ENCODE results near the gene PPP6R1.

The PPP6R1 gene

GRCh38 chr19:55257461-55258420, 1.1 kb downstream of the PPP6R1 start:
- Mint-ChIP-seq H3K4me3 (peak overlapping the region; percentile 93), H3K36me3 (ENCODE audit: low read depth) (peaks cover 46% of the 10 kb centered on the region), H3K9me3 (peaks cover 7% of the 10 kb centered on the region), H3K27me3 (no peaks in the 10 kb centered on the region), H3K27ac (peak overlapping the region; percentile 91), H3K4me1 (ENCODE audit: low read depth) (peaks cover 59% of the 10 kb centered on the region)
- intact Hi-C loops (cut with micrococcal nuclease) = no loop called here

- Mint-ChIP-seq H3K4me3 (peak overlapping the region; percentile 93), H3K36me3 (ENCODE audit: low read depth) (peaks cover 40% of the 10 kb centered on the region), H3K27me3 (no peaks in the 10 kb centered on the region), H3K9me3 (peaks cover 1% of the 10 kb centered on the region), H3K27ac (peak overlapping the region; percentile 91), H3K4me1 (ENCODE audit: low read depth) (peaks cover 65% of the 10 kb centered on the region)
- intact Hi-C loops (cut with micrococcal nuclease) = no loop called here
These were observed 2.0 kb downstream of the PPP6R1 start for GRCh38 chr19:55256562-55257460.

DNA sequence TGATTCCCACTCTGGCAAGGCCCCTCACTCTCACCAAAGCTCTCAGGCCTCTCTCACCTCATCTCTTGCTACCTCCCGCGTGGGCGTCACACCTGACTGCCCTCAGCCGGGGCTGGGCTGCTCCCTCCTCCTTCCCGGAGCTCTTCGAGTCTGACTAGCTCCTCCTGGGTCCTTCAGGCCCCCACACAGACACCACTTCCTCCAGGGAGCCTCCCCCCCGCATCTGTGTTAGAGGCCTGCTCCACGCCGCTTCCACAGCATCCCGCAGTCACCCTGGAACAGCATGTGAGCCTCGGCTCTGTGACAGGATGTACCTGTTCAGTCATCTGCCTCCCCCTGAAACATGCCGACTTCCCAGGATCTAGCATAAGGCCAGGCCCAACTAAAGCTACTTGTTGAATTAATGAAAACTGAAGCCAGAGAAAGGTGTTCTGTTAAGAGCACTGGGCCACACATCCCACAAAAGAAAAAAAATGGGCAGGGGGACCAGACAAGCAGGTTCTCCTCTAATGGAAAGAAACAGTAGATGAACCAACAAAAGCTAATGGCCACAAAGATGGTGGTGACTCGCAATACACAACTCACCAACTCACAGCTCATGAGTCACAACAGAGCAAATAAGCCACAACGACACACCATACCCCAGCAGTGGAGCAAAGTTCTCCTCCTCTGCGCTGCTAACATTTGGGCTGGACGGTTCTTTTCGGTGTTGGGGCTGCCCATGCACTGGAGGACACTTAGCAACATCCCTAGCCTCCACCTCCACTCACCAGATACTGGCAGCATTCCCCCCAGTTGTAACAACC, 3.0 kb downstream of the PPP6R1 start:
- H3K4me3 Mint-ChIP-seq = peak overlapping the region; percentile 93
- no peaks in the 10 kb centered on the region for H3K9me3 Mint-ChIP-seq
- peaks cover 48% of the 10 kb centered on the region for H3K36me3 Mint-ChIP-seq (ENCODE audit: low read depth)
- peaks cover 75% of the 10 kb centered on the region for H3K4me1 Mint-ChIP-seq (ENCODE audit: low read depth)
- intact Hi-C loops (cut with micrococcal nuclease) = no loop called here
- H3K27me3 Mint-ChIP-seq = no peaks in the 10 kb centered on the region
- peak overlapping the region; percentile 91 for H3K27ac Mint-ChIP-seq

- no peaks in the 10 kb centered on the region for H3K27me3 Mint-ChIP-seq
- intact Hi-C loops (cut with micrococcal nuclease) = no loop called here
These were observed 4.2 kb downstream of the PPP6R1 start for GRCh38 chr19:55254625-55254977.

GRCh38 chr19:55253842-55254624, 4.8 kb downstream of the PPP6R1 start:
- intact Hi-C loops (cut with micrococcal nuclease) = no loop called here
- Mint-ChIP-seq H3K27ac (peak overlapping the region; percentile 91), H3K27me3 (no peaks in the 10 kb centered on the region), H3K36me3 (ENCODE audit: low read depth) (peaks cover 63% of the 10 kb centered on the region), H3K4me3 (peak overlapping the region; percentile 93), H3K4me1 (ENCODE audit: low read depth) (peaks cover 88% of the 10 kb centered on the region), H3K9me3 (no peaks in the 10 kb centered on the region)

More at GRCh38 chr19:55254625-55254977, 4.2 kb downstream of the PPP6R1 start:
- H3K9me3 Mint-ChIP-seq = no peaks in the 10 kb centered on the region
- peaks cover 60% of the 10 kb centered on the region for H3K36me3 Mint-ChIP-seq (ENCODE audit: low read depth)
- H3K4me1 Mint-ChIP-seq (ENCODE audit: low read depth) = peaks cover 85% of the 10 kb centered on the region
- peak overlapping the region; percentile 91 for H3K27ac Mint-ChIP-seq
- H3K4me3 Mint-ChIP-seq = peak overlapping the region; percentile 93

- H3K27ac Mint-ChIP-seq = peak overlapping the region; percentile 91
- no peaks in the 10 kb centered on the region for H3K9me3 Mint-ChIP-seq
- peaks cover 96% of the 10 kb centered on the region for H3K4me1 Mint-ChIP-seq (ENCODE audit: low read depth)
- H3K27me3 Mint-ChIP-seq = no peaks in the 10 kb centered on the region
- intact Hi-C loops (cut with micrococcal nuclease) = no loop called here
- peak overlapping the region; percentile 93 for H3K4me3 Mint-ChIP-seq
- peaks cover 68% of the 10 kb centered on the region for H3K36me3 Mint-ChIP-seq (ENCODE audit: low read depth)
These were observed 5.8 kb downstream of the PPP6R1 start for GRCh38 chr19:55252760-55253663.

DNA sequence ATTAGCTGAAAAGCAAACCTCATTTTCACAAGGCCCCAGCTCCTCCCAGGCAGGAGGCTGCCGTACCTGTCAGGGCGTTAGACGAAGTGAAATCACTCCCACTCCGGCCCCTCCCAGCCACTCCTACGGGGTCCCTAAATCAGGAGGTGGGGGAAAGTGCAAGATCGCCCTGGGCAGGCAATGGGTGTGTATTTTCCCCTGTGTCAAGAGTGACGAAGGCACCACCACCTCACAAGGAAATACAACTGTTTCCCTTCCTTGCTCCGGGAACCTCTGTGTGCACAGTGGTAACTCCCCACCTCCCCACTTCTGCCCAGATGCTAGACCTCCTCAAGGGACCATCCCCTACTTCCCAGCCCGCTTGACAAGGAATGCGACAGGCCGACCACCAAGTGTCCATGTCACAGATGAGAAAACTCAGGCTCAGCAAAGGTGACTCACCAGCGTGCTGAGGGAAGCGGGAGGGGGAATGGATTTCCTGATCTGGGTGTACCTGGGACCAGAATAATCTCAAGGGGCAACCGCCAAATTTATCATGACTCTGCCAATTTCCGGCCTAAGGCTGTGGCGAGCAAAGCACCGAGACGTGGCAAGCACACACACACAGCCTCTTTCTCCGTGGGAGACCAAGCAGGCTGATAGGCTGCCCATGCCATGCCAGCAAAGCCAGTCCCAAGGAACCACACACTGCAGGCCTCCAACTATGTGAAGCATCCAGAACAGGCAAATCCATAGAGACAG, 7.3 kb downstream of the PPP6R1 start:
- H3K4me3 Mint-ChIP-seq = no peak overlapping the region
- H3K27ac Mint-ChIP-seq = peak overlapping the region; percentile 32
- no peaks in the 10 kb centered on the region for H3K9me3 Mint-ChIP-seq
- no peaks in the 10 kb centered on the region for H3K27me3 Mint-ChIP-seq
- intact Hi-C loops (cut with micrococcal nuclease) = no loop called here
- peaks cover 66% of the 10 kb centered on the region for H3K36me3 Mint-ChIP-seq (ENCODE audit: low read depth)
- peaks cover 93% of the 10 kb centered on the region for H3K4me1 Mint-ChIP-seq (ENCODE audit: low read depth)

GRCh38 chr19:55250262-55251036, 8.4 kb downstream of the PPP6R1 start:
- Mint-ChIP-seq H3K9me3 (no peaks in the 10 kb centered on the region), H3K27ac (peak overlapping the region; percentile 32), H3K36me3 (ENCODE audit: low read depth) (peaks cover 66% of the 10 kb centered on the region), H3K4me3 (no peak overlapping the region), H3K27me3 (no peaks in the 10 kb centered on the region), H3K4me1 (ENCODE audit: low read depth) (peaks cover 90% of the 10 kb centered on the region)
- intact Hi-C loops (cut with micrococcal nuclease) = no loop called here

DNA sequence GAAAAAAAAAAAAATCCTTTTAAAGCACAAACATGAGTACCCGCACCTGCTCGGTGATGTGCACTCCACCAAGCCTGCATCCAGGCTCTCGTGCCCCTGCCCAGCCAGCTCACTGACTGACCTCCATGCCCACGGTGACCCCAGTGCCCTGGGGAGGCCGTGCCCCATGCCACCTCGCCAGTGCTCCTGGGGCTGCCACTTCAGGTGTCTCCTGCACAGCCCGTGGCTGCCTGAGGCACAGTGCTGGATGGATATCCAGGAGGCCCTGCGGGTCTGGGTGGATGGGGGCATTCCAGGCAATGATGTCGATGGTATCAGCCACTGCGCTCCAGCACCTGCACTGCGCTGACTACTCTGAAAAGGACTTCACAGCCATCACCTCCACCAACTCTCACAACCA, 9.0 kb downstream of the PPP6R1 start:
- no peaks in the 10 kb centered on the region for H3K9me3 Mint-ChIP-seq
- intact Hi-C loops (cut with micrococcal nuclease) = no loop called here

GRCh38 chr19:55248704-55249103, 10.1 kb downstream of the PPP6R1 start:
- peaks cover 73% of the 10 kb centered on the region for H3K36me3 Mint-ChIP-seq (ENCODE audit: low read depth)
- intact Hi-C loops (cut with micrococcal nuclease) = no loop called here
- peaks cover 87% of the 10 kb centered on the region for H3K4me1 Mint-ChIP-seq (ENCODE audit: low read depth)

More for the DNA sequence above, 9.0 kb downstream of the PPP6R1 start:
- Mint-ChIP-seq H3K36me3 (ENCODE audit: low read depth) (peaks cover 70% of the 10 kb centered on the region), H3K4me3 (no peak overlapping the region), H3K27ac (no peak overlapping the region), H3K27me3 (no peaks in the 10 kb centered on the region), H3K4me1 (ENCODE audit: low read depth) (peaks cover 90% of the 10 kb centered on the region)

GRCh38 chr19:55248166-55248675, 10.6 kb downstream of the PPP6R1 start:
- Mint-ChIP-seq H3K27me3 (no peaks in the 10 kb centered on the region), H3K4me1 (ENCODE audit: low read depth) (peaks cover 82% of the 10 kb centered on the region), H3K36me3 (ENCODE audit: low read depth) (peaks cover 78% of the 10 kb centered on the region), H3K27ac (peak overlapping the region; percentile 72), H3K9me3 (no peaks in the 10 kb centered on the region), H3K4me3 (no peak overlapping the region)
- intact Hi-C loops (cut with micrococcal nuclease) = no loop called here

More at GRCh38 chr19:55248704-55249103, 10.1 kb downstream of the PPP6R1 start:
- no peak overlapping the region for H3K4me3 Mint-ChIP-seq
- peak overlapping the region; percentile 72 for H3K27ac Mint-ChIP-seq
- no peaks in the 10 kb centered on the region for H3K9me3 Mint-ChIP-seq
- H3K27me3 Mint-ChIP-seq = no peaks in the 10 kb centered on the region
